ENCODE measurements around the gene MYH10.

MYH10 gene

DNA sequence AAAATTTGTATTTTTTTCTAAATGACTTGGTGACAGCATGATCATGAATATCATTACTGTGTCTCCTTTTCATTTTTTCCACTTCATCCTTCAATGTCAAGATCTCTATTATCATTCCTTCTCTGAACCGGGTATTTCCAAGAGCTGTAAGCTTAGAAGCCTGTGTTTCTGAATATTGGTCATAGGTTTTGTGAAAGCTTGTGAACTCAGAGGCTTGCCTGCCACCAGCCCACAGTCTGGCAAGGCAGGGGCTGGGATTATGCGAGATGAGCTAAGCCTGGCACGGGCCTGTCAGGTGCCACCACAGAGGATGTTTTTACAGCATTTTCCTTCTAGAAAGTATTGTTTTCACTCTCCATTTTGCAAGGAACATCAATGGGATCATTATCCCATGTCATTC is 92.8 kb downstream of the MYH10 start:
- Histone ChIP-seq H3K9ac (ENCODE audit: low read length) (no peak overlapping the region), H3K4me2 (ENCODE audit: low read length) (no peak overlapping the region), H3K27me3 (ENCODE audit: insufficient read depth, low read length) (no peaks in the 10 kb centered on the region), H3K9me2 (ENCODE audit: low read depth, low read length) (no peaks in the 10 kb centered on the region), H3F3A (ENCODE audit: insufficient read depth, low read length) (no peaks in the 10 kb centered on the region), H3K9me3 (ENCODE audit: low read length) (no peaks in the 10 kb centered on the region), H4K20me1 (ENCODE audit: insufficient read depth, low read length) (no peaks in the 10 kb centered on the region), H2AFZ (ENCODE audit: low read length) (no peak overlapping the region), H3K4me3 (ENCODE audit: low read depth, low read length, poor library complexity, severe bottlenecking) (no peak overlapping the region), H3K79me2 (ENCODE audit: insufficient read depth, low read length) (no peaks in the 10 kb centered on the region), H3K4me1 (ENCODE audit: insufficient read depth, low read length, severe bottlenecking) (no peaks in the 10 kb centered on the region), H3K36me3 (ENCODE audit: insufficient read depth, low read length) (peaks cover 8% of the 10 kb centered on the region; the same call in 1 of the 2 replicates), H3K27ac (ENCODE audit: low read depth, low read length, poor library complexity, severe bottlenecking) (no peak overlapping the region)
- TF ChIP-seq EZH2 (IDR thresholded peaks at IDR 0.05; ENCODE audit: borderline replicate concordance, low read length), result no peak
- TF ChIP-seq, protein P1, sequence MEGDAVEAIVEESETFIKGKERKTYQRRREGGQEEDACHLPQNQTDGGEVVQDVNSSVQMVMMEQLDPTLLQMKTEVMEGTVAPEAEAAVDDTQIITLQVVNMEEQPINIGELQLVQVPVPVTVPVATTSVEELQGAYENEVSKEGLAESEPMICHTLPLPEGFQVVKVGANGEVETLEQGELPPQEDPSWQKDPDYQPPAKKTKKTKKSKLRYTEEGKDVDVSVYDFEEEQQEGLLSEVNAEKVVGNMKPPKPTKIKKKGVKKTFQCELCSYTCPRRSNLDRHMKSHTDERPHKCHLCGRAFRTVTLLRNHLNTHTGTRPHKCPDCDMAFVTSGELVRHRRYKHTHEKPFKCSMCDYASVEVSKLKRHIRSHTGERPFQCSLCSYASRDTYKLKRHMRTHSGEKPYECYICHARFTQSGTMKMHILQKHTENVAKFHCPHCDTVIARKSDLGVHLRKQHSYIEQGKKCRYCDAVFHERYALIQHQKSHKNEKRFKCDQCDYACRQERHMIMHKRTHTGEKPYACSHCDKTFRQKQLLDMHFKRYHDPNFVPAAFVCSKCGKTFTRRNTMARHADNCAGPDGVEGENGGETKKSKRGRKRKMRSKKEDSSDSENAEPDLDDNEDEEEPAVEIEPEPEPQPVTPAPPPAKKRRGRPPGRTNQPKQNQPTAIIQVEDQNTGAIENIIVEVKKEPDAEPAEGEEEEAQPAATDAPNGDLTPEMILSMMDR (IDR thresholded peaks at IDR 0.05; ENCODE audit: low read length), result no peak

GRCh38 chr17:8534498-8535188 is 95.9 kb downstream of the MYH10 start:
- no peak overlapping the region for H3K4me2 ChIP-seq (ENCODE audit: low read length)
- TF ChIP-seq, protein P1 (IDR thresholded peaks at IDR 0.05; ENCODE audit: low read length), result no peak
- no peak for TF ChIP-seq EZH2 (IDR thresholded peaks at IDR 0.05; ENCODE audit: borderline replicate concordance, low read length)
- H3K27me3 ChIP-seq (ENCODE audit: insufficient read depth, low read length), result no peaks in the 10 kb centered on the region
- H3K36me3 ChIP-seq (ENCODE audit: insufficient read depth, low read length), result peaks cover 8% of the 10 kb centered on the region; the same call in 1 of the 2 replicates
- H3F3A ChIP-seq (ENCODE audit: insufficient read depth, low read length), result no peaks in the 10 kb centered on the region
- H3K27ac ChIP-seq (ENCODE audit: low read depth, low read length, poor library complexity, severe bottlenecking), result no peak overlapping the region
- no peak overlapping the region for H3K4me3 ChIP-seq (ENCODE audit: low read depth, low read length, poor library complexity, severe bottlenecking)
- H3K79me2 ChIP-seq (ENCODE audit: insufficient read depth, low read length), result no peaks in the 10 kb centered on the region
- no peaks in the 10 kb centered on the region for H3K4me1 ChIP-seq (ENCODE audit: insufficient read depth, low read length, severe bottlenecking)
- H4K20me1 ChIP-seq (ENCODE audit: insufficient read depth, low read length), result no peaks in the 10 kb centered on the region
- no peaks in the 10 kb centered on the region for H3K9me3 ChIP-seq (ENCODE audit: low read length)
- no peak overlapping the region for H2AFZ ChIP-seq (ENCODE audit: low read length)
- no peak overlapping the region for H3K9ac ChIP-seq (ENCODE audit: low read length)
- H3K9me2 ChIP-seq (ENCODE audit: low read depth, low read length), result no peaks in the 10 kb centered on the region

GRCh38 chr17:8532021-8532420 is 98.5 kb downstream of the MYH10 start:
- Histone ChIP-seq H3K36me3 (ENCODE audit: insufficient read depth, low read length) (peaks cover 4% of the 10 kb centered on the region; the same call in 1 of the 2 replicates), H3K79me2 (ENCODE audit: insufficient read depth, low read length) (no peaks in the 10 kb centered on the region), H3K9ac (ENCODE audit: low read length) (no peak overlapping the region), H3K27ac (ENCODE audit: low read depth, low read length, poor library complexity, severe bottlenecking) (no peak overlapping the region), H3K9me3 (ENCODE audit: low read length) (no peaks in the 10 kb centered on the region), H4K20me1 (ENCODE audit: insufficient read depth, low read length) (no peaks in the 10 kb centered on the region), H2AFZ (ENCODE audit: low read length) (no peak overlapping the region), H3K4me2 (ENCODE audit: low read length) (no peak overlapping the region), H3K27me3 (ENCODE audit: insufficient read depth, low read length) (no peaks in the 10 kb centered on the region), H3K4me1 (ENCODE audit: insufficient read depth, low read length, severe bottlenecking) (no peaks in the 10 kb centered on the region), H3K9me2 (ENCODE audit: low read depth, low read length) (no peaks in the 10 kb centered on the region), H3K4me3 (ENCODE audit: low read depth, low read length, poor library complexity, severe bottlenecking) (no peak overlapping the region), H3F3A (ENCODE audit: insufficient read depth, low read length) (no peaks in the 10 kb centered on the region)
- TF ChIP-seq, protein P1 (IDR thresholded peaks at IDR 0.05; ENCODE audit: low read length), result no peak
- TF ChIP-seq EZH2 (IDR thresholded peaks at IDR 0.05; ENCODE audit: borderline replicate concordance, low read length), result no peak

Measured in OCI-LY1 (cell line).